Endothelial cell of umbilical vein (primary cell): ENCODE results near the gene DUSP14. TPM values are rescaled to one million over a fixed set of nuclear protein-coding genes. Genes with fewer than 3 reads are reported as not detected.

Experiments used
- BruUV-seq: library from RNA; stranded (reverse); fragments of 400-500 nt; replicated peaks from 2 replicates; lab custom pipeline; 2021; lab: Mats Ljungman, UMichigan
- CTCF ChIA-PET: fragments of 300-600, 350-600 bp; sonication (Branson Sonifier 250); formaldehyde crosslinking; loops from one replicate; lab custom pipeline; 2021; ENCODE audit warnings: antibody characterized with exemption, inconsistent platforms; lab: Charles Lee
- POLR2A ChIA-PET: fragments of 300-600, 350-600 bp; sonication (Branson Sonifier 250); formaldehyde crosslinking; loops from one replicate; lab custom pipeline; 2021; ENCODE audit warnings: antibody characterized with exemption, inconsistent platforms; lab: Charles Lee
- DNase-seq: peaks from one replicate; pipeline ENCODE4 v3.0.0-alpha.2; 2011; ENCODE audit warnings: low read depth, low spot score
- FAIRE-seq: peaks from 2 replicates; lab custom pipeline; 2011; peaks lifted over from hg19 to GRCh38; lab: Jason Lieb, UNC
- H2AFZ ChIP-seq: 2 replicates; pipeline ENCODE4 v1.6.0; 2012; ENCODE audit warnings: low read depth, low read length, control low read depth, inconsistent platforms
- H3K27ac ChIP-seq: 2 replicates; pipeline ENCODE4 v1.5.1; 2011; ENCODE audit warnings: low read depth, mild to moderate bottlenecking, control low read depth, low read length, moderate library complexity; ENCODE audit not compliant: insufficient read depth
- H3K27me3 ChIP-seq, 2 experiments: 2 replicates each; pipeline versions ENCODE4 v1.6.0 to v1.6.1; 2011; ENCODE audit warnings: low read length in 2 of 2, mixed read lengths in 1 of 2; ENCODE audit not compliant: control insufficient read depth in 2 of 2, insufficient read depth in 2 of 2
- H3K36me3 ChIP-seq, 2 experiments: 2 replicates in 1 of 2; 3 replicates in 1 of 2; pipeline ENCODE4 v1.5.1; 2011; ENCODE audit warnings: low read length in 2 of 2, mild to moderate bottlenecking in 1 of 2, moderate library complexity in 1 of 2; ENCODE audit not compliant: control insufficient read depth in 2 of 2, insufficient read depth in 2 of 2; ENCODE audit errors: extremely low read depth in 1 of 2
- H3K4me1 ChIP-seq: 3 replicates; pipeline ENCODE4 v1.5.1; 2011; ENCODE audit warnings: mild to moderate bottlenecking, low read length; ENCODE audit not compliant: control insufficient read depth, insufficient read depth; ENCODE audit errors: extremely low read depth
- H3K4me2 ChIP-seq: 2 replicates; pipeline ENCODE4 v1.6.1; 2011; ENCODE audit warnings: low read length, control low read depth, mixed read lengths; ENCODE audit not compliant: insufficient read depth
- H3K4me3 ChIP-seq, 3 experiments: fragments of 200-600 bp in 1 of 3; sonication (generic), shearing (Covaris generic) in 1 of 3; replicated peaks in 1 of 3; 2 replicates each; pipeline ENCODE4 v1.5.1; 2011 to 2016; ENCODE audit warnings: control low read depth in 3 of 3, low read length in 3 of 3, mild to moderate bottlenecking in 2 of 3, inconsistent platforms in 1 of 3, low read depth in 1 of 3, moderate library complexity in 1 of 3; ENCODE audit not compliant: insufficient read depth in 1 of 3
- H3K79me2 ChIP-seq: 2 replicates; pipeline ENCODE4 v1.6.0; 2012; ENCODE audit warnings: low read length, inconsistent platforms; ENCODE audit not compliant: control insufficient read depth, insufficient read depth
- H3K9ac ChIP-seq: replicated peaks from 2 replicates; pipeline ENCODE3; 2011; ENCODE audit warnings: low read length, control low read depth; ENCODE audit not compliant: insufficient read depth; ENCODE audit errors: extremely low read depth
- H3K9me1 ChIP-seq: replicated peaks from 3 replicates; pipeline ENCODE4 v1.6.0; 2011; ENCODE audit warnings: mild to moderate bottlenecking, low read length; ENCODE audit not compliant: control insufficient read depth, insufficient read depth; ENCODE audit errors: extremely low read depth
- H3K9me3 ChIP-seq: replicated peaks from 2 replicates; pipeline ENCODE4 v1.5.1; 2012; ENCODE audit warnings: low read length, inconsistent platforms; ENCODE audit not compliant: control insufficient read depth, insufficient read depth
- H4K20me1 ChIP-seq: replicated peaks from 2 replicates; pipeline ENCODE3; 2011; ENCODE audit warnings: mild to moderate bottlenecking, low read length; ENCODE audit not compliant: control insufficient read depth, insufficient read depth; ENCODE audit errors: extremely low read depth
- EZH2 ChIP-seq: IDR thresholded peaks from 2 replicates; pipeline ENCODE4 v1.6.1; 2012; ENCODE audit warnings: borderline replicate concordance, low read depth, mild to moderate bottlenecking, moderate library complexity, low read length, inconsistent platforms; ENCODE audit not compliant: severe bottlenecking
- FOS ChIP-seq: IDR thresholded peaks from 2 replicates; pipeline ENCODE4 v1.6.1; 2011; ENCODE audit warnings: mild to moderate bottlenecking, low read length, moderate library complexity, borderline replicate concordance; ENCODE audit not compliant: insufficient read depth
- GATA2 ChIP-seq: IDR thresholded peaks from 2 replicates; pipeline ENCODE4 v1.7.0; 2011; ENCODE audit warnings: low read depth, mild to moderate bottlenecking, moderate library complexity, mixed read lengths, low read length; ENCODE audit not compliant: insufficient read length, insufficient read depth
- JUN ChIP-seq: IDR thresholded peaks from 2 replicates; pipeline ENCODE4 v1.6.1; 2011; ENCODE audit warnings: borderline replicate concordance, low read depth; ENCODE audit not compliant: insufficient read length, insufficient read depth
- MYC ChIP-seq: IDR thresholded peaks from one replicate; pipeline ENCODE4 v1.6.1; 2011; ENCODE audit warnings: mild to moderate bottlenecking, low read depth, low read length
- POLR2A ChIP-seq: IDR thresholded peaks from 2 replicates; pipeline ENCODE4 v1.6.1; 2012; ENCODE audit warnings: low read depth, mild to moderate bottlenecking, control low read depth, low read length
- POLR2AphosphoS5 ChIP-seq: IDR thresholded peaks from 2 replicates; pipeline ENCODE4 v1.6.1; 2012; ENCODE audit warnings: low read depth, mild to moderate bottlenecking, control low read depth, low read length, moderate library complexity; ENCODE audit not compliant: insufficient read depth
- dilution Hi-C: fragments of 300-500 bp; cut with MboI; formaldehyde crosslinking; loops from one replicate; pipeline ENCODE4 v1.15.0; 2019; ENCODE audit warnings: low sequenced_read_pairs; ENCODE audit not compliant: extremely low pct_ligation_motif_present
- intact Hi-C: fragments of 100-400 bp; cut with micrococcal nuclease; formaldehyde crosslinking; loops from one replicate; pipeline ENCODE4 v1.10.0; 2022
- polyA plus RNA-seq, 4 experiments: library from polyadenylated mRNA; depleted of rRNA in 3 of 4; stranded (reverse) in 3 of 4; unstranded in 1 of 4; fragments of >200 nt; gene quantifications; 2 replicates each; pipeline versions ENCODE4 v1.2.1 to v1.2.3, GENCODE V29; 2011 to 2012; ENCODE audit warnings: missing spikeins in 1 of 4
- total RNA-seq: library from RNA; stranded (reverse); gene quantifications from 2 replicates; pipeline ENCODE4 v1.2.3, GENCODE V29; 2021
- TF ChIP-seq, protein P1 (sequence below): IDR thresholded peaks from 2 replicates; pipeline ENCODE4 v1.6.1; 2011; ENCODE audit not compliant: insufficient read depth, insufficient read length
- TF ChIP-seq, protein P2 (sequence below), 2 donors: IDR thresholded peaks; 1 replicate in 1 of 2; 2 replicates in 1 of 2; pipeline ENCODE4 v1.5.1; 2011; ENCODE audit warnings: low read length in 2 of 2, mild to moderate bottlenecking in 2 of 2, moderate library complexity in 2 of 2, control low read depth in 1 of 2, inconsistent platforms in 1 of 2, low read depth in 1 of 2; ENCODE audit not compliant: insufficient read depth in 1 of 2; ENCODE audit errors: extremely low read depth in 1 of 2

DUSP14 gene
- total and polyA plus RNA-seq, 2 donors (not counting 3 experiments of a cell fraction or from before 2014, with no cell fraction given), result 36.4 to 62.5 TPM

DNA sequence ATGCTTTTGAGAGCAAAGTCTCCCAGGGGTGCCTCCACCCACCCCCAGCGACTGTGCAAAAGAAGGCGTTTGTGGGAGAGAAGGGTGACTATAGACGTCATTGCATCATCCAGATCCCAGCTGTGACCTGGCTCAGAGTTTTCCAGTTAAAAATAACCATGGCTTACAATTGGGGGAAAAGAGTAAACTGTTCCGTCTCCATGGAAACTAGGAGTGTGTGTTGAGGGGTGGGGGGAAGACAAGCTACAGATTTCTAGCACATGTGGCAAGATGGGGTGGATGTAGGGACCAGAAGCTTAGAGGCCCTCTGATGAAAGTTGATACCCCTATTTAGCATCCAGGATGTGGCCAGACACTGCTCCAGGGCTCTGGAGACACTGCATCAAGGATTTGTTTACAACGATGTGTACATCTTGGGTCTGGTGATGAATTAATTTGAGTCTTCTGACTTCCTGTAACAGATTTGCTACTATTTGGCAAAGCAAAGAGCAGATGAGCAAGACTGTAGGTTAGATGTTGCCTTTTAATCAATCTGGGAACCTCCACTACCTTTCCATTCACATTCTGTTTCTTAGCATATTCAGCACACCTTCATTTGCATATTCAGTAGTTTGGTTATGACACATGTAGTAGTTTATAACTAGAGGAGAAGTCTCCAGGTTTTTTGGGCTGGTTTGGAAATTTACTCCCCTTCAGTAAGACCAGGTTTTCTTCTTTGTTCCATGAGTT lies 6.2 kb upstream of the DUSP14 start:
- Histone ChIP-seq H3K4me3 (no peak overlapping the region), H3K4me2 (no peak overlapping the region), H3K36me3 (no peaks in the 10 kb centered on the region), H3K79me2 (no peaks in the 10 kb centered on the region), H4K20me1 (no peaks in the 10 kb centered on the region), H3K27ac (no peak overlapping the region), H3K27me3 (no peaks in the 10 kb centered on the region), H2AFZ (no peak overlapping the region), H3K9ac (no peak overlapping the region), H3K4me1 (peaks cover 7% of the 10 kb centered on the region), H3K9me3 (no peaks in the 10 kb centered on the region), H3K9me1 (no peaks in the 10 kb centered on the region)
- FAIRE-seq (no peak), DNase-seq (no peak)
- BruUV-seq, result no TSS peak
- intact Hi-C loops (no loop called here), dilution Hi-C loops (no loop called here)
- ChIA-PET POLR2A (no interaction called here), CTCF (no interaction called here)
- no peak for TF ChIP-seq MYC
- TF ChIP-seq POLR2A, result no peak
- TF ChIP-seq FOS, result no peak
- no peak for TF ChIP-seq JUN
- TF ChIP-seq EZH2, result no peak
- TF ChIP-seq POLR2AphosphoS5, result no peak
- no peak for TF ChIP-seq GATA2
- TF ChIP-seq, protein P1, sequence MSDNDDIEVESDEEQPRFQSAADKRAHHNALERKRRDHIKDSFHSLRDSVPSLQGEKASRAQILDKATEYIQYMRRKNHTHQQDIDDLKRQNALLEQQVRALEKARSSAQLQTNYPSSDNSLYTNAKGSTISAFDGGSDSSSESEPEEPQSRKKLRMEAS, result no peak
- TF ChIP-seq, protein P2, sequence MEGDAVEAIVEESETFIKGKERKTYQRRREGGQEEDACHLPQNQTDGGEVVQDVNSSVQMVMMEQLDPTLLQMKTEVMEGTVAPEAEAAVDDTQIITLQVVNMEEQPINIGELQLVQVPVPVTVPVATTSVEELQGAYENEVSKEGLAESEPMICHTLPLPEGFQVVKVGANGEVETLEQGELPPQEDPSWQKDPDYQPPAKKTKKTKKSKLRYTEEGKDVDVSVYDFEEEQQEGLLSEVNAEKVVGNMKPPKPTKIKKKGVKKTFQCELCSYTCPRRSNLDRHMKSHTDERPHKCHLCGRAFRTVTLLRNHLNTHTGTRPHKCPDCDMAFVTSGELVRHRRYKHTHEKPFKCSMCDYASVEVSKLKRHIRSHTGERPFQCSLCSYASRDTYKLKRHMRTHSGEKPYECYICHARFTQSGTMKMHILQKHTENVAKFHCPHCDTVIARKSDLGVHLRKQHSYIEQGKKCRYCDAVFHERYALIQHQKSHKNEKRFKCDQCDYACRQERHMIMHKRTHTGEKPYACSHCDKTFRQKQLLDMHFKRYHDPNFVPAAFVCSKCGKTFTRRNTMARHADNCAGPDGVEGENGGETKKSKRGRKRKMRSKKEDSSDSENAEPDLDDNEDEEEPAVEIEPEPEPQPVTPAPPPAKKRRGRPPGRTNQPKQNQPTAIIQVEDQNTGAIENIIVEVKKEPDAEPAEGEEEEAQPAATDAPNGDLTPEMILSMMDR (IDR thresholded peaks at IDR 0.05; ENCODE audit: extremely low read depth in 1 of 2, insufficient read depth in 1 of 2, low read depth in 1 of 2, low read length in 2 of 2), result no peak
